HEK293 (cell line): Measurements from ENCODE around the gene KLHL7.

Experiments used
- EGR2 ChIP-seq: fragments of 450-650 bp; formaldehyde crosslinking; IDR thresholded peaks from 2 replicates; pipeline ENCODE4 v1.5.1; 2016; ENCODE audit warnings: low read depth, missing biosample characterization, missing genetic modification characterization
- GFI1B ChIP-seq: fragments of 450-650 bp; formaldehyde crosslinking; IDR thresholded peaks from 2 replicates; pipeline ENCODE4 v1.5.1; 2016; ENCODE audit warnings: missing biosample characterization, missing genetic modification characterization
- ZBTB1 ChIP-seq: fragments of 450-650 bp; formaldehyde crosslinking; IDR thresholded peaks from 2 replicates; pipeline ENCODE4 v1.5.1; 2016; ENCODE audit warnings: missing biosample characterization, missing genetic modification characterization
- ZNF132 ChIP-seq: fragments of 450-650 bp; formaldehyde crosslinking; IDR thresholded peaks from 2 replicates; pipeline ENCODE4 v1.5.1; 2017; ENCODE audit warnings: missing biosample characterization, missing genetic modification characterization, borderline replicate concordance
- ZNF24 ChIP-seq: fragments of 450-650 bp; formaldehyde crosslinking; IDR thresholded peaks from 2 replicates; pipeline ENCODE4 v1.5.1; 2016; ENCODE audit warnings: missing biosample characterization, missing genetic modification characterization
- ZNF248 ChIP-seq: fragments of 450-650 bp; formaldehyde crosslinking; IDR thresholded peaks from 2 replicates; pipeline ENCODE4 v1.5.1; 2017; ENCODE audit warnings: missing biosample characterization, missing genetic modification characterization
- TF ChIP-seq, protein P1 (sequence below): fragments of 450-650 bp; formaldehyde crosslinking; IDR thresholded peaks from 2 replicates; pipeline ENCODE4 v1.5.1; 2016; ENCODE audit warnings: missing biosample characterization, missing genetic modification characterization
- TF ChIP-seq, protein P2 (sequence below): fragments of 450-650 bp; formaldehyde crosslinking; IDR thresholded peaks from 2 replicates; pipeline ENCODE4 v1.5.1; 2016; ENCODE audit warnings: missing biosample characterization, missing genetic modification characterization
- TF ChIP-seq, protein P3 (sequence below): fragments of 450-650 bp; formaldehyde crosslinking; IDR thresholded peaks from 2 replicates; pipeline ENCODE4 v1.5.1; 2016; ENCODE audit warnings: missing biosample characterization, missing genetic modification characterization
- TF ChIP-seq, protein P4 (sequence below): sonication (generic); formaldehyde crosslinking; IDR thresholded peaks from 2 replicates; pipeline ENCODE4 v1.8.1; 2022; ENCODE audit warnings: mild to moderate bottlenecking, moderate library complexity, missing genetic modification reagents

DNA sequence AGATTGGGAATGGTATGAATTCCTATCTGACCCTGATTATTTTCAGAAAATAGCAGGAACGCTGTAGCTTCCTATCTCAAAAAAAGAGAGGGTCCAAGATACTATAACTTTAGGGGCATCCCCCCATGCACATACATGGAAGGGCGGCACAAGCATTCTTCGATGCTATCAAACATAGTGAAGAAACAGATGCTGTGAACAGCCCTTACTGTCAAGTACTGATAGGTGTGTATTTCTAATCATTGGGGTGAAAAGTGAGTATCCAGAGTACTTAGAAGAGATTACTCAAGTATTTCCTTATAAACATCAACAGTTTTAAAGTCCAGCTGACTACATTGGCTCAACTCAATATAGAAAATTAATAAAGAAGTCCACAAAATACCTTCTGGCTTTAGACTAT is 59.3 kb downstream of the KLHL7 start:
- TF ChIP-seq ZNF132 (no peak), ZBTB1 (tag by site-specific recombination) (no peak), ZNF24 (tag by site-specific recombination) (no peak), EGR2 (no peak), GFI1B (tag by site-specific recombination) (no peak), ZNF248 (tag by site-specific recombination) (no peak)
- TF ChIP-seq, protein P1, sequence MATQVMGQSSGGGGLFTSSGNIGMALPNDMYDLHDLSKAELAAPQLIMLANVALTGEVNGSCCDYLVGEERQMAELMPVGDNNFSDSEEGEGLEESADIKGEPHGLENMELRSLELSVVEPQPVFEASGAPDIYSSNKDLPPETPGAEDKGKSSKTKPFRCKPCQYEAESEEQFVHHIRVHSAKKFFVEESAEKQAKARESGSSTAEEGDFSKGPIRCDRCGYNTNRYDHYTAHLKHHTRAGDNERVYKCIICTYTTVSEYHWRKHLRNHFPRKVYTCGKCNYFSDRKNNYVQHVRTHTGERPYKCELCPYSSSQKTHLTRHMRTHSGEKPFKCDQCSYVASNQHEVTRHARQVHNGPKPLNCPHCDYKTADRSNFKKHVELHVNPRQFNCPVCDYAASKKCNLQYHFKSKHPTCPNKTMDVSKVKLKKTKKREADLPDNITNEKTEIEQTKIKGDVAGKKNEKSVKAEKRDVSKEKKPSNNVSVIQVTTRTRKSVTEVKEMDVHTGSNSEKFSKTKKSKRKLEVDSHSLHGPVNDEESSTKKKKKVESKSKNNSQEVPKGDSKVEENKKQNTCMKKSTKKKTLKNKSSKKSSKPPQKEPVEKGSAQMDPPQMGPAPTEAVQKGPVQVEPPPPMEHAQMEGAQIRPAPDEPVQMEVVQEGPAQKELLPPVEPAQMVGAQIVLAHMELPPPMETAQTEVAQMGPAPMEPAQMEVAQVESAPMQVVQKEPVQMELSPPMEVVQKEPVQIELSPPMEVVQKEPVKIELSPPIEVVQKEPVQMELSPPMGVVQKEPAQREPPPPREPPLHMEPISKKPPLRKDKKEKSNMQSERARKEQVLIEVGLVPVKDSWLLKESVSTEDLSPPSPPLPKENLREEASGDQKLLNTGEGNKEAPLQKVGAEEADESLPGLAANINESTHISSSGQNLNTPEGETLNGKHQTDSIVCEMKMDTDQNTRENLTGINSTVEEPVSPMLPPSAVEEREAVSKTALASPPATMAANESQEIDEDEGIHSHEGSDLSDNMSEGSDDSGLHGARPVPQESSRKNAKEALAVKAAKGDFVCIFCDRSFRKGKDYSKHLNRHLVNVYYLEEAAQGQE (tag by site-specific recombination), result no peak
- TF ChIP-seq, protein P2, sequence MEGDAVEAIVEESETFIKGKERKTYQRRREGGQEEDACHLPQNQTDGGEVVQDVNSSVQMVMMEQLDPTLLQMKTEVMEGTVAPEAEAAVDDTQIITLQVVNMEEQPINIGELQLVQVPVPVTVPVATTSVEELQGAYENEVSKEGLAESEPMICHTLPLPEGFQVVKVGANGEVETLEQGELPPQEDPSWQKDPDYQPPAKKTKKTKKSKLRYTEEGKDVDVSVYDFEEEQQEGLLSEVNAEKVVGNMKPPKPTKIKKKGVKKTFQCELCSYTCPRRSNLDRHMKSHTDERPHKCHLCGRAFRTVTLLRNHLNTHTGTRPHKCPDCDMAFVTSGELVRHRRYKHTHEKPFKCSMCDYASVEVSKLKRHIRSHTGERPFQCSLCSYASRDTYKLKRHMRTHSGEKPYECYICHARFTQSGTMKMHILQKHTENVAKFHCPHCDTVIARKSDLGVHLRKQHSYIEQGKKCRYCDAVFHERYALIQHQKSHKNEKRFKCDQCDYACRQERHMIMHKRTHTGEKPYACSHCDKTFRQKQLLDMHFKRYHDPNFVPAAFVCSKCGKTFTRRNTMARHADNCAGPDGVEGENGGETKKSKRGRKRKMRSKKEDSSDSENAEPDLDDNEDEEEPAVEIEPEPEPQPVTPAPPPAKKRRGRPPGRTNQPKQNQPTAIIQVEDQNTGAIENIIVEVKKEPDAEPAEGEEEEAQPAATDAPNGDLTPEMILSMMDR, result no peak
- TF ChIP-seq, protein P3, sequence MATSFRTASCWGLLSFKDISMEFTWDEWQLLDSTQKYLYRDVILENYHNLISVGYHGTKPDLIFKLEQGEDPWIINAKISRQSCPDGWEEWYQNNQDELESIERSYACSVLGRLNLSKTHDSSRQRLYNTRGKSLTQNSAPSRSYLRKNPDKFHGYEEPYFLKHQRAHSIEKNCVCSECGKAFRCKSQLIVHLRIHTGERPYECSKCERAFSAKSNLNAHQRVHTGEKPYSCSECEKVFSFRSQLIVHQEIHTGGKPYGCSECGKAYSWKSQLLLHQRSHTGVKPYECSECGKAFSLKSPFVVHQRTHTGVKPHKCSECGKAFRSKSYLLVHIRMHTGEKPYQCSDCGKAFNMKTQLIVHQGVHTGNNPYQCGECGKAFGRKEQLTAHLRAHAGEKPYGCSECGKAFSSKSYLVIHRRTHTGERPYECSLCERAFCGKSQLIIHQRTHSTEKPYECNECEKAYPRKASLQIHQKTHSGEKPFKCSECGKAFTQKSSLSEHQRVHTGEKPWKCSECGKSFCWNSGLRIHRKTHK (tag by site-specific recombination), result no peak
- TF ChIP-seq, protein P4, sequence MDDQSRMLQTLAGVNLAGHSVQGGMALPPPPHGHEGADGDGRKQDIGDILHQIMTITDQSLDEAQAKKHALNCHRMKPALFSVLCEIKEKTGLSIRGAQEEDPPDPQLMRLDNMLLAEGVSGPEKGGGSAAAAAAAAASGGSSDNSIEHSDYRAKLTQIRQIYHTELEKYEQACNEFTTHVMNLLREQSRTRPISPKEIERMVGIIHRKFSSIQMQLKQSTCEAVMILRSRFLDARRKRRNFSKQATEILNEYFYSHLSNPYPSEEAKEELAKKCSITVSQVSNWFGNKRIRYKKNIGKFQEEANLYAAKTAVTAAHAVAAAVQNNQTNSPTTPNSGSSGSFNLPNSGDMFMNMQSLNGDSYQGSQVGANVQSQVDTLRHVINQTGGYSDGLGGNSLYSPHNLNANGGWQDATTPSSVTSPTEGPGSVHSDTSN (CRISPR knock-in tag), result no peak
